IMR-90 (cell line): ENCODE measurements around the gene TMPRSS2. TPM values are rescaled to one million over a fixed set of nuclear protein-coding genes. Genes with fewer than 3 reads are reported as not detected.

Source experiments
- ATAC-seq: fragments of 200-7000 bp; cut with Tn5 transposase; 2 replicates; pipeline ENCODE4 v1.9.1; 2020; ENCODE audit warnings: low read depth, mild to moderate bottlenecking, moderate library complexity
- BruUV-seq: library from RNA; stranded (reverse); fragments of 400-500 nt; replicated peaks from 2 replicates; lab custom pipeline; 2021; lab: Mats Ljungman, UMichigan
- CTCF ChIA-PET: fragments of 300-600 bp; formaldehyde crosslinking; extraction: SDS; loops from one replicate; lab custom pipeline; 2021; ENCODE audit warnings: antibody characterized with exemption; lab: Yijun Ruan, JAX
- POLR2A ChIA-PET: fragments of 300-600 bp; sonication (Branson Sonifier 250); formaldehyde crosslinking; loops from one replicate; lab custom pipeline; 2022; ENCODE audit warnings: antibody characterized with exemption; ENCODE audit not compliant: unreplicated experiment; lab: Charles Lee
- DNase-seq: peaks from one replicate; pipeline ENCODE4 v3.0.0; 2013
- H2AFZ ChIP-seq: replicated peaks from 2 replicates; pipeline ENCODE3; 2013; ENCODE audit warnings: low read length, mild to moderate bottlenecking; ENCODE audit not compliant: poor library complexity
- H2AK5ac ChIP-seq: 2 replicates; pipeline ENCODE4 v1.6.1; 2013; ENCODE audit warnings: low read depth, low read length, inconsistent platforms
- H2AK9ac ChIP-seq: replicated peaks from 2 replicates; pipeline ENCODE3; 2013; ENCODE audit warnings: mild to moderate bottlenecking, low read depth, low read length, moderate library complexity; ENCODE audit not compliant: poor library complexity
- H2BK120ac ChIP-seq: 2 replicates; pipeline ENCODE4 v1.6.1; 2013; ENCODE audit warnings: low read depth, low read length, inconsistent platforms
- H2BK15ac ChIP-seq: 3 replicates; pipeline ENCODE4 v1.6.1; 2013; ENCODE audit warnings: low read depth, low read length, inconsistent platforms
- H2BK20ac ChIP-seq: 2 replicates; pipeline ENCODE4 v1.6.1; 2013; ENCODE audit warnings: low read depth, mild to moderate bottlenecking, inconsistent platforms, low read length, moderate library complexity
- H2BK5ac ChIP-seq: 2 replicates; pipeline ENCODE4 v1.6.1; 2013; ENCODE audit warnings: mild to moderate bottlenecking, low read depth, low read length, inconsistent platforms; ENCODE audit not compliant: poor library complexity, severe bottlenecking
- H3K14ac ChIP-seq: replicated peaks from 2 replicates; pipeline ENCODE4 v1.6.1; 2013; ENCODE audit warnings: low read depth, low read length, inconsistent platforms
- H3K18ac ChIP-seq: 2 replicates; pipeline ENCODE4 v1.6.1; 2013; ENCODE audit warnings: low read depth, low read length, control low read depth
- H3K23ac ChIP-seq: 2 replicates; pipeline ENCODE4 v1.6.1; 2013; ENCODE audit warnings: low read depth, low read length, inconsistent platforms
- H3K27ac ChIP-seq: 2 replicates; pipeline ENCODE4 v1.5.1; 2013; ENCODE audit warnings: mild to moderate bottlenecking, control low read depth, low read length; ENCODE audit not compliant: insufficient read depth
- H3K27me3 ChIP-seq: 2 replicates; pipeline ENCODE4 v1.6.1; 2013; ENCODE audit warnings: low read length; ENCODE audit not compliant: control insufficient read depth, insufficient read depth
- H3K36me3 ChIP-seq: 2 replicates; pipeline ENCODE4 v1.6.1; 2013; ENCODE audit warnings: low read length, mixed read lengths; ENCODE audit not compliant: control insufficient read depth, insufficient read depth
- H3K4ac ChIP-seq: 2 replicates; pipeline ENCODE4 v1.6.1; 2013; ENCODE audit warnings: low read depth, low read length, inconsistent platforms
- H3K4me1 ChIP-seq: 2 replicates; pipeline ENCODE4 v1.6.1; 2013; ENCODE audit warnings: low read length, mixed read lengths; ENCODE audit not compliant: control insufficient read depth, insufficient read depth
- H3K4me2 ChIP-seq: 2 replicates; pipeline ENCODE4 v1.6.1; 2013; ENCODE audit warnings: low read depth, mild to moderate bottlenecking, control low read depth, low read length, moderate library complexity
- H3K4me3 ChIP-seq: 2 replicates; pipeline ENCODE4 v1.5.1; 2013; ENCODE audit warnings: low read depth, mild to moderate bottlenecking, control low read depth, low read length, moderate library complexity; ENCODE audit not compliant: insufficient read depth
- H3K56ac ChIP-seq: 2 replicates; pipeline ENCODE4 v1.6.1; 2013; ENCODE audit warnings: low read length, inconsistent platforms; ENCODE audit not compliant: insufficient read depth; ENCODE audit errors: extremely low read depth
- H3K79me1 ChIP-seq, 2 experiments: 2 replicates each; pipeline ENCODE4 v1.6.1; 2013; ENCODE audit warnings: low read length in 2 of 2, inconsistent platforms in 1 of 2, low read depth in 1 of 2
- H3K9ac ChIP-seq: 2 replicates; pipeline ENCODE4 v1.6.1; 2013; ENCODE audit warnings: low read depth, low read length, control low read depth
- H3K9me1 ChIP-seq: 2 replicates; pipeline ENCODE4 v1.6.1; 2013; ENCODE audit warnings: low read length, inconsistent platforms; ENCODE audit not compliant: insufficient read depth
- H3K9me3 ChIP-seq: 2 replicates; pipeline ENCODE4 v1.6.1; 2013; ENCODE audit warnings: low read length; ENCODE audit not compliant: control insufficient read depth, insufficient read depth
- H4K20me1 ChIP-seq: 2 replicates; pipeline ENCODE4 v1.6.1; 2013; ENCODE audit warnings: low read length, inconsistent platforms; ENCODE audit not compliant: insufficient read depth
- H4K5ac ChIP-seq: 2 replicates; pipeline ENCODE4 v1.6.1; 2013; ENCODE audit warnings: mild to moderate bottlenecking, low read depth, low read length, control low read depth
- H4K8ac ChIP-seq, 2 experiments: 2 replicates each; pipeline ENCODE4 v1.6.1; 2013; ENCODE audit warnings: low read depth in 2 of 2, low read length in 2 of 2, control low read depth in 1 of 2, inconsistent platforms in 1 of 2
- H4K91ac ChIP-seq: 2 replicates; pipeline ENCODE4 v1.6.1; 2013; ENCODE audit warnings: low read depth, low read length, inconsistent platforms; ENCODE audit not compliant: insufficient read depth
- BHLHE40 ChIP-seq: fragments of 150-350 bp; IDR thresholded peaks from 2 replicates; pipeline ENCODE4 v1.6.1; 2016; ENCODE audit warnings: mild to moderate bottlenecking, low read depth, low read length
- CTCF ChIP-seq: conservative IDR thresholded peaks from 2 replicates; pipeline ENCODE4 v1.5.1; 2012; ENCODE audit warnings: mild to moderate bottlenecking, low read depth, low read length, improper control_type of control experiment
- ELK1 ChIP-seq: fragments of 150-350 bp; IDR thresholded peaks from 2 replicates; pipeline ENCODE4 v1.6.1; 2016; ENCODE audit warnings: low read depth, mild to moderate bottlenecking, low read length, moderate library complexity, borderline replicate concordance
- FOS ChIP-seq: fragments of 150-350 bp; IDR thresholded peaks from 2 replicates; pipeline ENCODE4 v1.6.1; 2016; ENCODE audit warnings: low read depth, low read length
- MAFK ChIP-seq: IDR thresholded peaks from 2 replicates; pipeline ENCODE4 v1.6.1; 2012; ENCODE audit warnings: low read depth, low read length, improper control_type of control experiment
- MXI1 ChIP-seq: IDR thresholded peaks from 2 replicates; pipeline ENCODE4 v1.6.1; 2012; ENCODE audit warnings: low read depth, mild to moderate bottlenecking, low read length, moderate library complexity, borderline replicate concordance
- NFE2L2 ChIP-seq: fragments of 150-350 bp; IDR thresholded peaks from 2 replicates; pipeline ENCODE4 v1.6.1; 2016; ENCODE audit warnings: low read depth, mild to moderate bottlenecking, low read length
- POLR2A ChIP-seq: IDR thresholded peaks from 2 replicates; pipeline ENCODE4 v1.6.1; 2012; ENCODE audit warnings: mild to moderate bottlenecking, low read depth, low read length
- RFX5 ChIP-seq: IDR thresholded peaks from 2 replicates; pipeline ENCODE4 v1.8.0; 2012; ENCODE audit warnings: low read depth, mild to moderate bottlenecking, low read length, moderate library complexity
- SMC3 ChIP-seq: fragments of 150-350 bp; IDR thresholded peaks from 2 replicates; pipeline ENCODE4 v1.6.1; 2016; ENCODE audit warnings: low read depth, mild to moderate bottlenecking, antibody characterized with exemption, low read length, moderate library complexity
- USF2 ChIP-seq: fragments of 150-350 bp; IDR thresholded peaks from 2 replicates; pipeline ENCODE4 v1.6.1; 2017; ENCODE audit warnings: mild to moderate bottlenecking, antibody characterized with exemption, low read length, low read depth
- WGBS, 2 experiments: methylation state at CpG; one replicate each; pipeline versions ENCODE4 v1.1.5 to v1.1.7; 2013; ENCODE audit warnings: missing lambda C conversion rate in 2 of 2; ENCODE audit not compliant: insufficient read length in 1 of 2; ENCODE audit errors: extremely low coverage in 2 of 2; 5-methylcytosine and 5-hydroxymethylcytosine counted together
- dilution Hi-C: fragments of 300-500 bp; cut with HindIII; formaldehyde crosslinking; loops from one replicate; pipeline ENCODE4 v1.14.3; 2018; ENCODE audit warnings: low sequenced_read_pairs; ENCODE audit not compliant: unreplicated experiment
- in situ Hi-C: fragments of 300-500 bp; cut with MboI; formaldehyde crosslinking; loops from 3 replicates; pipeline ENCODE4 v1.14.3; 2019; ENCODE audit warnings: low sequenced_read_pairs, inconsistent platforms, mixed read lengths
- intact Hi-C: fragments of 100-400 bp; cut with micrococcal nuclease; formaldehyde crosslinking; loops from 2 replicates; pipeline ENCODE4 v1.10.0; 2022
- polyA plus RNA-seq, 3 experiments: library from polyadenylated mRNA; depleted of rRNA; stranded (reverse); fragments of >200 nt; gene quantifications; 2 replicates each; pipeline ENCODE4 v1.2.3, GENCODE V29; 2012; ENCODE audit warnings: low replicate concordance in 1 of 3
- total RNA-seq: library from RNA; depleted of rRNA; stranded (reverse); fragments of >200 nt; gene quantifications from 2 replicates; pipeline ENCODE4 v1.2.3, GENCODE V29; 2012

TMPRSS2 gene
- total and polyA plus RNA-seq, 2 of the 4 experiments (the other 2 are of a cell fraction) = not detected

- Histone ChIP-seq H2AK9ac (no peak overlapping the region), H3K4me1 (no peaks in the 10 kb centered on the region), H4K8ac (no peak overlapping the region), H3K9me1 (peaks cover 3% of the 10 kb centered on the region; the same call in 1 of the 2 replicates), H4K91ac (no peak overlapping the region), H3K23ac (no peak overlapping the region), H2BK20ac (no peak overlapping the region), H3K4ac (no peak overlapping the region), H3K36me3 (no peaks in the 10 kb centered on the region), H2BK120ac (no peak overlapping the region), H2AK5ac (no peak overlapping the region), H4K5ac (no peak overlapping the region), H3K27ac (no peak overlapping the region), H3K56ac (no peak overlapping the region), H3K4me2 (no peak overlapping the region), H3K9me3 (no peaks in the 10 kb centered on the region), H2BK15ac (no peak overlapping the region), H4K20me1 (no peaks in the 10 kb centered on the region), H3K79me1 (no peaks in the 10 kb centered on the region), H3K9ac (no peak overlapping the region), H3K14ac (no peak overlapping the region), H3K18ac (no peak overlapping the region), H3K4me3 (no peak overlapping the region), H3K27me3 (no peaks in the 10 kb centered on the region), H2AFZ (no peak overlapping the region), H2BK5ac (no peak overlapping the region)
- CTCF ChIA-PET = no interaction called here
- no peak for DNase-seq
- TF ChIP-seq BHLHE40 = no peak
- no peak for TF ChIP-seq POLR2A
- no peak for TF ChIP-seq NFE2L2
- TF ChIP-seq RFX5 = no peak
- no peak for TF ChIP-seq CTCF
- TF ChIP-seq MAFK = no peak
- TF ChIP-seq ELK1 = no peak
- TF ChIP-seq USF2 = no peak
- TF ChIP-seq MXI1 = no peak
- no peak for TF ChIP-seq SMC3
- TF ChIP-seq FOS = no peak
- dilution Hi-C loops = no loop called here
- POLR2A ChIA-PET = no interaction called here
- in situ Hi-C loops = no loop called here
- no peak for ATAC-seq
- BruUV-seq = no TSS peak
- no CpG with 5 or more reads among the region's 6 CpGs for WGBS, 2 experiments
- intact Hi-C loops = no loop called here
Observed at GRCh38 chr21:41418393-41418792, 89.6 kb downstream of the TMPRSS2 start.
